Chondrocyte (in vitro differentiated cells): ENCODE data around the gene DSC1. TPM values are rescaled to one million over a fixed set of nuclear protein-coding genes. Genes with fewer than 3 reads are reported as not detected.
A peak's percentile ranks its signal among the peaks of the same experiment; 100 is the strongest.

ENCODE experiments used
- DNase-seq: peaks from one replicate; pipeline ENCODE4 v3.0.0; 2021; ENCODE audit warnings: mixed read lengths, low spot score
- H3K27ac Mint-ChIP-seq: one replicate; pipeline ENCODE4 v1.8.0; 2021; ENCODE audit warnings: mild to moderate bottlenecking, moderate library complexity, mixed read lengths; ENCODE audit not compliant: unreplicated experiment
- H3K27me3 Mint-ChIP-seq: 2 replicates; pipeline ENCODE4 v1.8.0; 2021; ENCODE audit warnings: low read depth, mixed read lengths
- H3K36me3 Mint-ChIP-seq: 2 replicates; pipeline ENCODE4 v1.8.0; 2021; ENCODE audit warnings: low read depth, mixed read lengths
- H3K4me1 Mint-ChIP-seq: 2 replicates; pipeline ENCODE4 v1.8.0; 2021; ENCODE audit warnings: low read depth, mild to moderate bottlenecking, mixed read lengths
- H3K4me3 Mint-ChIP-seq: one replicate; pipeline ENCODE4 v1.8.0; 2021; ENCODE audit warnings: mild to moderate bottlenecking, moderate library complexity, mixed read lengths; ENCODE audit not compliant: unreplicated experiment
- H3K9me3 Mint-ChIP-seq: 2 replicates; pipeline ENCODE4 v1.8.0; 2021; ENCODE audit warnings: low read depth, mixed read lengths
- CTCF ChIP-seq: fragments of 200-600 bp; sonication (generic); IDR thresholded peaks from 2 replicates; pipeline ENCODE4 v1.5.0; 2021; ENCODE audit warnings: antibody characterized with exemption, mild to moderate bottlenecking, moderate library complexity
- total RNA-seq: library from RNA; stranded (reverse); gene quantifications from 3 replicates; pipeline ENCODE4 v1.2.1, GENCODE V29; 2021

DSC1 gene
- total RNA-seq, 1 donor from 2014 or later, result not detected

GRCh38 chr18:31103423-31103822 is 59.2 kb downstream of the DSC1 start:
- Mint-ChIP-seq H3K36me3 (no peaks in the 10 kb centered on the region), H3K9me3 (no peaks in the 10 kb centered on the region), H3K4me1 (peaks cover 13% of the 10 kb centered on the region), H3K4me3 (no peak overlapping the region), H3K27me3 (peaks cover 56% of the 10 kb centered on the region), H3K27ac (no peak overlapping the region)
- TF ChIP-seq CTCF, result no peak
- DNase-seq, result no peak

GRCh38 chr18:31102941-31103340 is 59.7 kb downstream of the DSC1 start:
- Mint-ChIP-seq H3K27ac (no peak overlapping the region), H3K36me3 (no peaks in the 10 kb centered on the region), H3K4me1 (peaks cover 13% of the 10 kb centered on the region), H3K9me3 (no peaks in the 10 kb centered on the region), H3K4me3 (no peak overlapping the region), H3K27me3 (peaks cover 56% of the 10 kb centered on the region)
- no peak for TF ChIP-seq CTCF
- no peak for DNase-seq

GRCh38 chr18:31102025-31102684 is 60.5 kb downstream of the DSC1 start, which contains the start of gene DSC2:
Gene DSC2, minus strand, starts transcription at chr18:31102421. Its CDS starts 450 bp downstream, at chr18:31101971.
- peak; percentile 84 for DNase-seq

GRCh38 chr18:31101183-31102024 is 61.3 kb downstream of the DSC1 start:
- Mint-ChIP-seq H3K4me3 (peak overlapping the region; percentile 70), H3K4me1 (peaks cover 13% of the 10 kb centered on the region), H3K36me3 (no peaks in the 10 kb centered on the region), H3K27me3 (peaks cover 49% of the 10 kb centered on the region), H3K9me3 (no peaks in the 10 kb centered on the region), H3K27ac (peak overlapping the region; percentile 49)
- peak; percentile 54 for TF ChIP-seq CTCF
- DNase-seq, result peak; percentile 81

More at GRCh38 chr18:31102025-31102684, 60.5 kb downstream of the DSC1 start, which contains the start of gene DSC2:
- Mint-ChIP-seq H3K4me1 (peaks cover 13% of the 10 kb centered on the region), H3K4me3 (peak within 1 kb of the TSS; percentile 70), H3K36me3 (no peaks in the 10 kb centered on the region), H3K9me3 (no peaks in the 10 kb centered on the region), H3K27me3 (peaks cover 53% of the 10 kb centered on the region), H3K27ac (peak within 1 kb of the TSS; percentile 49)
- TF ChIP-seq CTCF, result no peak

- Mint-ChIP-seq H3K4me3 (peak overlapping the region; percentile 70), H3K4me1 (peaks cover 13% of the 10 kb centered on the region), H3K9me3 (no peaks in the 10 kb centered on the region), H3K27me3 (peaks cover 47% of the 10 kb centered on the region), H3K27ac (peak overlapping the region; percentile 49), H3K36me3 (no peaks in the 10 kb centered on the region)
- no peak for DNase-seq
- TF ChIP-seq CTCF, result no peak
Measured at GRCh38 chr18:31100436-31101182, 62.0 kb downstream of the DSC1 start.
